Coronary artery (tissue), 2 donors: ENCODE data around the gene LY86.

ENCODE experiments used
- DNase-seq: peaks from one replicate; pipeline ENCODE4 v3.0.0-alpha.2; 2017; ENCODE audit warnings: low spot score
- H3K27ac ChIP-seq, 2 donors: fragments of 200-600 bp; sonication (generic); one replicate each; pipeline ENCODE4 v1.5.1; 2016 to 2019
- H3K4me3 ChIP-seq: fragments of 200-600 bp; sonication (generic); 2 replicates; pipeline ENCODE4 v1.5.1; 2016; ENCODE audit warnings: mild to moderate bottlenecking, moderate library complexity
- TF ChIP-seq, protein P1 (sequence below): fragments of 200-600 bp; sonication (generic); IDR thresholded peaks from one replicate; pipeline ENCODE4 v1.5.1; 2019; ENCODE audit warnings: antibody characterized with exemption

The LY86 gene

DNA sequence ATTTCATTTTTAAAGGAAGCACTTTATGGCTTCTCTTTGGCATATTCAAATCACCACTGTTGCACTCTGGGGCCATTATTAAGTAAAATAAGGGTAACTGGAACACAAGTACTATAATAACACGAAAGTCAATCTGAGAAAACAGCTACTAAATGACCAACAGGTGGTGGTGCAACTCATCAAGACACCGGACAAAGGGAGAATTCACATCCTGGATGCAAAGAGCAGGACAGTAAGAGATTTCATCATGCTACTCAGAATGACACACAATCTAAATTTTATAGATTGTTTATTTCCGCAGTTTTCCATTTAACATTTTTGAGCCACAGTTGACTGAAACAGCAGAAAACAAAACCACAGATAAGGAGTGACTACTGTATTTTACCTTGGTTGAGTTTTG, 27.6 kb upstream of the LY86 start:
- no peak for DNase-seq
- Histone ChIP-seq H3K4me3 (no peak overlapping the region), H3K27ac (no peak overlapping the region)
- TF ChIP-seq, protein P1, sequence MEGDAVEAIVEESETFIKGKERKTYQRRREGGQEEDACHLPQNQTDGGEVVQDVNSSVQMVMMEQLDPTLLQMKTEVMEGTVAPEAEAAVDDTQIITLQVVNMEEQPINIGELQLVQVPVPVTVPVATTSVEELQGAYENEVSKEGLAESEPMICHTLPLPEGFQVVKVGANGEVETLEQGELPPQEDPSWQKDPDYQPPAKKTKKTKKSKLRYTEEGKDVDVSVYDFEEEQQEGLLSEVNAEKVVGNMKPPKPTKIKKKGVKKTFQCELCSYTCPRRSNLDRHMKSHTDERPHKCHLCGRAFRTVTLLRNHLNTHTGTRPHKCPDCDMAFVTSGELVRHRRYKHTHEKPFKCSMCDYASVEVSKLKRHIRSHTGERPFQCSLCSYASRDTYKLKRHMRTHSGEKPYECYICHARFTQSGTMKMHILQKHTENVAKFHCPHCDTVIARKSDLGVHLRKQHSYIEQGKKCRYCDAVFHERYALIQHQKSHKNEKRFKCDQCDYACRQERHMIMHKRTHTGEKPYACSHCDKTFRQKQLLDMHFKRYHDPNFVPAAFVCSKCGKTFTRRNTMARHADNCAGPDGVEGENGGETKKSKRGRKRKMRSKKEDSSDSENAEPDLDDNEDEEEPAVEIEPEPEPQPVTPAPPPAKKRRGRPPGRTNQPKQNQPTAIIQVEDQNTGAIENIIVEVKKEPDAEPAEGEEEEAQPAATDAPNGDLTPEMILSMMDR: no peak

DNA sequence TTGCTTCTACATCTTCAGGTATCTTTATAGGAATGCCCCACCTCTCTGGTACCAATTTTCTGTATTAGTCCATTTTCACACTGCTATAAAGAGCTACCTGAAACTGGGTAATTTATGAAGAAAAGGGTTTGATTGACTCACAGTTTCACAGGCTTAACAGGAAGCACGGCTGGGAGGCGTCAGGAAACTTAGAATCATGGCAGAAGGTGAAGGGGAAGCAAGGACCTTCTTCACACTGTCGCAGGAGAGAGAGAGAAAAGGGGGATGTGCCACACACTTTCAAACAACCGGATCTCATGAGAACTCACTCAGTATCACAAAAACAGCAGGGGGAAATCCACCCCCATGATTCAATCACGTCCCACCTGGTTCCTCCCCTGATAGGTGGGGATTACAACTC, 24.4 kb upstream of the LY86 start:
- DNase-seq: no peak
- no peak overlapping the region for H3K27ac ChIP-seq
- TF ChIP-seq, protein P1: no peak
- no peak overlapping the region for H3K4me3 ChIP-seq

DNA sequence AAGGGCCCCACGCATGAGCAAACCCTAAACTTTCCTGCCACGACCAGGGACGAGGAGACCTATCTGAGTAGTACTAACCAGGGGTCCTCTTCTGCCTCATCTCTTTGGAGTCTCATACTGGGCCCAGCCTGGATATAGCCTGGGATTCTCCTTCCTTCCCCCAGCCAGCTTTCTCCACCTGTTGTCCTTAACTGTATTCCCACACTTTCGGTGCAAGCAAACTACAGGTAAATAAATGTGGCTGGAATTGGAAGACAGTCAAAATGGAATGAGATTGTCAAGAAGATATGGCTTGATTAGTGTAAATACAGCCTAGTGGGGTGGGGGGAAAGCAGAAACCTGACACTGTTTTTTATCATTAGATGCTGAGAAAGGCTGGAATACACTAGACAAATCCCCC, 23.5 kb upstream of the LY86 start:
- TF ChIP-seq, protein P1: no peak
- H3K27ac ChIP-seq: no peak overlapping the region
- no peak overlapping the region for H3K4me3 ChIP-seq
- no peak for DNase-seq

DNA sequence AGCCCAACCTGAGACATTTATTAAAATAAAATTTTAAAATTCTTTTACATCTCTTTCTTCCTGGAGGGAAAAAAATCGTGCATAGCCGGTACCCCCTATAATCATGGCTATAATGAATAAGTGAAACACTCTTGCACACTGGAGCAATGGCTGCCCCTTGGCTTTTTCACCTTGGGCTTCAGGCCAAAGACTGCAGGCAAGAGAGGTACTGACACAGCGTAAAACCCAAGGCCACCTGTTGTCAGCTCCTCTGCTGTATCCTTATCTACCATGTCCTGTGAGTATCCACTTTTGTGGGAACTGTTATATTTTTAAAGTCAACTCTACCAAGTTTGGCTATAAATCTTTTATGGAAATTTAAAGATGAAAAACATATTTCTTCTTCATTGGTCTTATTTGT, 23.0 kb upstream of the LY86 start:
- no peak for DNase-seq
- TF ChIP-seq, protein P1: no peak

GRCh38 chr6:6566766-6567165, 21.8 kb upstream of the LY86 start:
- H3K27ac ChIP-seq: no peak overlapping the region
- no peak overlapping the region for H3K4me3 ChIP-seq
- DNase-seq: no peak
- TF ChIP-seq, protein P1: no peak

More for the DNA sequence above, 23.0 kb upstream of the LY86 start:
- Histone ChIP-seq H3K27ac (no peak overlapping the region), H3K4me3 (no peak overlapping the region)

- DNase-seq: no peak
- Histone ChIP-seq H3K27ac (no peak overlapping the region), H3K4me3 (no peak overlapping the region)
- TF ChIP-seq, protein P1: no peak
These were observed 19.3 kb upstream of the LY86 start for GRCh38 chr6:6569096-6569810.

- DNase-seq: no peak
- Histone ChIP-seq H3K27ac (no peak overlapping the region), H3K4me3 (no peak overlapping the region)
- TF ChIP-seq, protein P1: no peak
These were observed 18.7 kb upstream of the LY86 start for GRCh38 chr6:6569811-6570164.
